ENCODE results near the gene KCNMA1.

KCNMA1 gene

GRCh38 chr10:77226020-77226419 lies 411.6 kb downstream of the KCNMA1 start:
- Histone ChIP-seq H3K9ac (no peak overlapping the region), H3K36me3 (ENCODE audit: control insufficient read depth, insufficient read depth, low read length) (no peaks in the 10 kb centered on the region), H3K4me2 (ENCODE audit: low read length) (no peak overlapping the region), H3K27me3 (ENCODE audit: control insufficient read depth, insufficient read depth, low read length) (no peaks in the 10 kb centered on the region), H3K79me2 (no peaks in the 10 kb centered on the region), H3K4me1 (no peaks in the 10 kb centered on the region), H2AFZ (no peak overlapping the region), H3K4me3 (ENCODE audit: low read depth, low read length) (no peak overlapping the region), H3K27ac (no peak overlapping the region), H3K9me3 (ENCODE audit: control insufficient read depth, low read length) (no peaks in the 10 kb centered on the region)
- no peak for TF ChIP-seq CTCF (IDR thresholded peaks at IDR 0.05)

- no peak overlapping the region for H3K27ac ChIP-seq
These were observed 413.8 kb downstream of the KCNMA1 start for GRCh38 chr10:77223526-77224460.

GRCh38 chr10:77220150-77220549 lies 417.5 kb downstream of the KCNMA1 start:
- Histone ChIP-seq H3K9ac (no peak overlapping the region), H3K79me2 (no peaks in the 10 kb centered on the region), H2AFZ (no peak overlapping the region), H3K27ac (no peak overlapping the region), H3K4me1 (no peaks in the 10 kb centered on the region), H3K27me3 (ENCODE audit: control insufficient read depth, insufficient read depth, low read length) (no peaks in the 10 kb centered on the region), H3K36me3 (ENCODE audit: control insufficient read depth, insufficient read depth, low read length) (no peaks in the 10 kb centered on the region), H3K4me3 (ENCODE audit: low read depth, low read length) (no peak overlapping the region), H3K4me2 (ENCODE audit: low read length) (no peak overlapping the region), H3K9me3 (ENCODE audit: control insufficient read depth, low read length) (no peaks in the 10 kb centered on the region)
- no peak for TF ChIP-seq CTCF (IDR thresholded peaks at IDR 0.05)

More at GRCh38 chr10:77223526-77224460, 413.8 kb downstream of the KCNMA1 start:
- H3K36me3 ChIP-seq (ENCODE audit: control insufficient read depth, insufficient read depth, low read length) = no peaks in the 10 kb centered on the region
- TF ChIP-seq CTCF (IDR thresholded peaks at IDR 0.05) = no peak
- H3K4me2 ChIP-seq (ENCODE audit: low read length) = no peak overlapping the region
- no peaks in the 10 kb centered on the region for H3K4me1 ChIP-seq
- no peak overlapping the region for H3K9ac ChIP-seq
- no peak overlapping the region for H3K4me3 ChIP-seq (ENCODE audit: low read depth, low read length)
- H2AFZ ChIP-seq = no peak overlapping the region
- no peaks in the 10 kb centered on the region for H3K79me2 ChIP-seq
- no peaks in the 10 kb centered on the region for H3K9me3 ChIP-seq (ENCODE audit: control insufficient read depth, low read length)
- no peaks in the 10 kb centered on the region for H3K27me3 ChIP-seq (ENCODE audit: control insufficient read depth, insufficient read depth, low read length)

GRCh38 chr10:77219046-77219445 lies 418.6 kb downstream of the KCNMA1 start:
- Histone ChIP-seq H3K27ac (no peak overlapping the region), H3K27me3 (ENCODE audit: control insufficient read depth, insufficient read depth, low read length) (no peaks in the 10 kb centered on the region), H3K9me3 (ENCODE audit: control insufficient read depth, low read length) (no peaks in the 10 kb centered on the region), H3K4me2 (ENCODE audit: low read length) (no peak overlapping the region), H3K4me3 (ENCODE audit: low read depth, low read length) (no peak overlapping the region), H3K79me2 (no peaks in the 10 kb centered on the region), H3K4me1 (no peaks in the 10 kb centered on the region), H3K9ac (no peak overlapping the region), H3K36me3 (ENCODE audit: control insufficient read depth, insufficient read depth, low read length) (no peaks in the 10 kb centered on the region), H2AFZ (no peak overlapping the region)
- no peak for TF ChIP-seq CTCF (IDR thresholded peaks at IDR 0.05)

- Histone ChIP-seq H3K4me1 (no peaks in the 10 kb centered on the region), H3K36me3 (ENCODE audit: control insufficient read depth, insufficient read depth, low read length) (no peaks in the 10 kb centered on the region), H3K4me3 (ENCODE audit: low read depth, low read length) (no peak overlapping the region), H3K79me2 (no peaks in the 10 kb centered on the region), H3K27me3 (ENCODE audit: control insufficient read depth, insufficient read depth, low read length) (no peaks in the 10 kb centered on the region), H3K9ac (no peak overlapping the region), H3K27ac (no peak overlapping the region), H2AFZ (no peak overlapping the region), H3K4me2 (ENCODE audit: low read length) (no peak overlapping the region), H3K9me3 (ENCODE audit: control insufficient read depth, low read length) (peaks cover 3% of the 10 kb centered on the region)
- no peak for TF ChIP-seq CTCF (IDR thresholded peaks at IDR 0.05)
These were observed 422.8 kb downstream of the KCNMA1 start for GRCh38 chr10:77214799-77215198.

All from parathyroid adenoma (tissue), 2 donors.